ENCODE results near the gene GNAI1. TPM values are rescaled to one million over a fixed set of nuclear protein-coding genes. Genes with fewer than 3 reads are reported as not detected.

The GNAI1 gene
- total RNA-seq, 1 donor from 2014 or later, result 6.4 TPM

GRCh38 chr7:80206763-80207162, 72.1 kb downstream of the GNAI1 start:
- Mint-ChIP-seq H3K27me3 (ENCODE audit: low read depth) (no peaks in the 10 kb centered on the region), H3K9me3 (no peaks in the 10 kb centered on the region), H3K4me3 (ENCODE audit: low read depth) (no peak overlapping the region), H3K27ac (no peak overlapping the region), H3K36me3 (ENCODE audit: low read depth) (peaks cover 4% of the 10 kb centered on the region), H3K4me1 (ENCODE audit: low read depth) (peaks cover 9% of the 10 kb centered on the region)
- DNase-seq (ENCODE audit: low spot score), result no peak
- intact Hi-C loops (cut with micrococcal nuclease), result no loop called here

DNA sequence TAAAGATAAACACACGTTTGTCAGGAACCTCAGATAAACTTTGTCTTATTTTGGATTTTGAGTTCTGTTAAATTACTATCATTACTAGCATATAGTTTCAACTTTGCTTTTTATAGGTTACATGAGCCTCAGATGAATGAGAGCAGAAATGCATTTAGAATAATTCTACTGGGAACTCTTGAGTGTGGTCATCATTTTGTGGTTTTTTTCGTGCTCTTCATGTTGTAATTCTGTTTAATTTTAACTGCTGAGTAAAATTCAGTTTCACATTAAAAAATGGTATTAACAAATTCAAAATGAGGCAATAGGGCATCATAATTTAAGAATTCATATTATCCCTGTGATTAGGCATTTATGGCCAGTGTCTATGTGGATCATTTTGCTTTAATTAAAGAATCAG, 72.9 kb downstream of the GNAI1 start:
- no peak for DNase-seq (ENCODE audit: low spot score)
- Mint-ChIP-seq H3K36me3 (ENCODE audit: low read depth) (peaks cover 5% of the 10 kb centered on the region), H3K4me3 (ENCODE audit: low read depth) (no peak overlapping the region), H3K27ac (no peak overlapping the region), H3K27me3 (ENCODE audit: low read depth) (no peaks in the 10 kb centered on the region), H3K4me1 (ENCODE audit: low read depth) (peaks cover 9% of the 10 kb centered on the region), H3K9me3 (no peaks in the 10 kb centered on the region)
- intact Hi-C loops (cut with micrococcal nuclease), result no loop called here

GRCh38 chr7:80208700-80209099, 74.1 kb downstream of the GNAI1 start:
- no peaks in the 10 kb centered on the region for H3K9me3 Mint-ChIP-seq
- H3K36me3 Mint-ChIP-seq (ENCODE audit: low read depth), result peaks cover 5% of the 10 kb centered on the region
- H3K27me3 Mint-ChIP-seq (ENCODE audit: low read depth), result no peaks in the 10 kb centered on the region
- H3K27ac Mint-ChIP-seq, result no peak overlapping the region
- no peak for DNase-seq (ENCODE audit: low spot score)
- no peak overlapping the region for H3K4me3 Mint-ChIP-seq (ENCODE audit: low read depth)
- intact Hi-C loops (cut with micrococcal nuclease), result no loop called here
- H3K4me1 Mint-ChIP-seq (ENCODE audit: low read depth), result peaks cover 9% of the 10 kb centered on the region

GRCh38 chr7:80210400-80210799, 75.8 kb downstream of the GNAI1 start:
- no peaks in the 10 kb centered on the region for H3K9me3 Mint-ChIP-seq
- no peaks in the 10 kb centered on the region for H3K27me3 Mint-ChIP-seq (ENCODE audit: low read depth)

DNA sequence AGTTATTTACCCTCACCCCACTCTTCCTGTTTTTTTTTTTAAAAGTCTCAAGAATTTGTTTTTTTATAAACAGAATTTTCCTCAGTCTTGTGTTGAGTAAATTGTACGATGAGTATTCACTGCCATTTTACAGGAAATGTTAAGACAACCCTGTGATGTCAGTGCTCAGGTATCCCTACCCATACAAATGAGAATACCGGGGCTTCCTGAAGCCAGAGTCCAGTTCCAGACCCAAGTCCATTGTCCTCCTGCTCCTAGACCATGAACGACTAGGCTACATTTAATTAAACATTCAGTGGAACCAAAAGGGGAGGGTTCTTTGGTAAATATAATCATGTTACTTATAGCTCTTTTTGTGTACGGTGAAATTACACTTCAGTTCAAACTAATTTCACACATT, 79.2 kb downstream of the GNAI1 start:
- peaks cover 2% of the 10 kb centered on the region for H3K4me1 Mint-ChIP-seq (ENCODE audit: low read depth)
- no peaks in the 10 kb centered on the region for H3K27me3 Mint-ChIP-seq (ENCODE audit: low read depth)
- DNase-seq (ENCODE audit: low spot score), result no peak
- no peak overlapping the region for H3K4me3 Mint-ChIP-seq (ENCODE audit: low read depth)
- H3K36me3 Mint-ChIP-seq (ENCODE audit: low read depth), result peaks cover 5% of the 10 kb centered on the region
- H3K9me3 Mint-ChIP-seq, result no peaks in the 10 kb centered on the region
- H3K27ac Mint-ChIP-seq, result no peak overlapping the region
- intact Hi-C loops (cut with micrococcal nuclease), result no loop called here

More at GRCh38 chr7:80210400-80210799, 75.8 kb downstream of the GNAI1 start:
- peaks cover 5% of the 10 kb centered on the region for H3K36me3 Mint-ChIP-seq (ENCODE audit: low read depth)
- intact Hi-C loops (cut with micrococcal nuclease), result no loop called here
- no peak overlapping the region for H3K27ac Mint-ChIP-seq
- H3K4me3 Mint-ChIP-seq (ENCODE audit: low read depth), result no peak overlapping the region
- no peak for DNase-seq (ENCODE audit: low spot score)
- peaks cover 9% of the 10 kb centered on the region for H3K4me1 Mint-ChIP-seq (ENCODE audit: low read depth)

DNA sequence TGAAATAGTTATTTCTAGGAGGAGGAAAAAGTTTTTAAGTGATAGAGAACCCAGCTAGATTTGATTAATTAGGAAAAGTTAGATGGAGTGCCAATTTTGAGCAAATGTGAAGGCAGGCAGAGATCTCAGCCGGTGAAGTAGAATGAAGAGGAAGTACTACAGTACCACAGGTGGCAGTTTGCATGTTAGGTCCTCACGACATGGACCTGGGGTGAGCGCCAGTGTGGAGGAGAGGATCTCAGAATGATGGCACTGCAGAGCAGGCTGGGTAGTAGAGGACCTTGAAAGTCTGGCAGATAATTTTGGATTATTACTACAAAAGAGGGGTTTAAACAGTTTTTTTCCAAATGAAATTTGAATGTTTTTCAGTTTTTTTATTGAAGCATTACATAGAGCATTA, 81.1 kb downstream of the GNAI1 start:
- Mint-ChIP-seq H3K4me3 (ENCODE audit: low read depth) (no peak overlapping the region), H3K4me1 (ENCODE audit: low read depth) (peaks cover 10% of the 10 kb centered on the region), H3K27ac (no peak overlapping the region), H3K9me3 (no peaks in the 10 kb centered on the region), H3K27me3 (ENCODE audit: low read depth) (no peaks in the 10 kb centered on the region), H3K36me3 (ENCODE audit: low read depth) (peaks cover 5% of the 10 kb centered on the region)
- intact Hi-C loops (cut with micrococcal nuclease), result loop anchor here (1.0 kb wide), 1 partner anchor 79 kb away; no protein-coding TSS in a partner anchor
- DNase-seq (ENCODE audit: low spot score), result no peak

DNA sequence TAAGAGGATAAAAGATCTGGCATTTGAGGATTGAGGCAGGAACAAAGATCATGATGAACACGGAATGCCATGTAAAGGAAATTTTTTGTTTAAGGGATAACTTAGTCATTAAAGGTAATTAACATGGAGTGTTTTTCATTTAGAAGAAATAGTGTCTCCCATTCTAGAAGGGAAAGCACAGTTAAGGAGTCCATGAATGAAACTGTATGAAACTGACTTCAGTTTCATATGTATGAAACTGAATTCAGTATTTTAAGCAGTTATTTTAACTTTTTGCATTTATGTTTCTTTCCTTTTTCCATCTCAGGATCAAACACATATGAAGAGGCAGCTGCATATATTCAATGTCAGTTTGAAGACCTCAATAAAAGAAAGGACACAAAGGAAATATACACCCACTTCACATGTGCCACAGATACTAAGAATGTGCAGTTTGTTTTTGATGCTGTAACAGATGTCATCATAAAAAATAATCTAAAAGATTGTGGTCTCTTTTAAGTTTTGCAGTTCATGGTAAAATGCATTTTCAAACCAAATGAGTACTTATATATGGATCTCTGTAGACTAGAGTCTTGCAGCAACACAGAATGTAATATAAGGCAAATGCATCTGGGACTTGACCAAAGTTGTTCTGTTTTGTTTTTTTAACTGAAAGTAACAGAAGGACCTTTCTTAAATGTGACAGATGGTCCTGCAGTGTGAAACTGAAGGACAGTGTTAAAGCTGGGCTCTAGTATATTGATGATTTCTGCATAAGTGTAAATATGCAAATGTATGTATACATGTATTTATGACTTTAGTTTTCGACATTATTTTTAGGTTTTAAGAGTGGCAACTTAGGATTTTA, 82.6 kb downstream of the GNAI1 start:
- Mint-ChIP-seq H3K9me3 (no peaks in the 10 kb centered on the region), H3K27me3 (ENCODE audit: low read depth) (no peaks in the 10 kb centered on the region), H3K27ac (no peak overlapping the region), H3K36me3 (ENCODE audit: low read depth) (no peaks in the 10 kb centered on the region), H3K4me1 (ENCODE audit: low read depth) (peaks cover 10% of the 10 kb centered on the region), H3K4me3 (ENCODE audit: low read depth) (no peak overlapping the region)
- intact Hi-C loops (cut with micrococcal nuclease), result loop anchor here (1.0 kb wide), 3 partner anchors 41 to 81 kb away; no protein-coding TSS in a partner anchor
- DNase-seq (ENCODE audit: low spot score), result no peak

DNA sequence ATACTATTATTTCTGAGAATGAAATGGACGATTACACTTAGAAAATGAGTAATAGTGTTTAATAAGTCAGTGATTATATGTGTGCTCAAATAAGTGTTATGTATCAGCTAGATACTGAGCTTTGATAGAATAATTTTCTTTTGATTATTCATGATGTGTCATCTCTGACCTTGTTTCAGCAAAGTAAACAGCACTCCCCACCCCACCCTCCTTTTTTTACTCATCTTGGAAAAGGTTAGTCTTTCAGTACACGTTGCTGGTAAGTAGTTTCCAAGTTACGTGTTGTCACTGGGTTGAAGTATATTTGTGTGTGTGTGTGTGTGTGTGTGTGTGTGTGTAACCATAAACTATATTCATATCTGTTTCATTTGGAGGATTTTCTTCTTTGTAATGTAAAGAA, 84.1 kb downstream of the GNAI1 start:
- Mint-ChIP-seq H3K4me3 (ENCODE audit: low read depth) (no peak overlapping the region), H3K9me3 (no peaks in the 10 kb centered on the region), H3K27ac (no peak overlapping the region), H3K36me3 (ENCODE audit: low read depth) (no peaks in the 10 kb centered on the region), H3K27me3 (ENCODE audit: low read depth) (no peaks in the 10 kb centered on the region), H3K4me1 (ENCODE audit: low read depth) (peaks cover 10% of the 10 kb centered on the region)
- intact Hi-C loops (cut with micrococcal nuclease), result no loop called here
- DNase-seq (ENCODE audit: low spot score), result no peak

- Mint-ChIP-seq H3K27me3 (ENCODE audit: low read depth) (no peaks in the 10 kb centered on the region), H3K4me3 (ENCODE audit: low read depth) (no peak overlapping the region), H3K27ac (no peak overlapping the region), H3K9me3 (no peaks in the 10 kb centered on the region), H3K4me1 (ENCODE audit: low read depth) (peaks cover 10% of the 10 kb centered on the region), H3K36me3 (ENCODE audit: low read depth) (no peaks in the 10 kb centered on the region)
- DNase-seq (ENCODE audit: low spot score), result no peak
- intact Hi-C loops (cut with micrococcal nuclease), result no loop called here
Observed at GRCh38 chr7:80220022-80220634, 85.5 kb downstream of the GNAI1 start.

DNA sequence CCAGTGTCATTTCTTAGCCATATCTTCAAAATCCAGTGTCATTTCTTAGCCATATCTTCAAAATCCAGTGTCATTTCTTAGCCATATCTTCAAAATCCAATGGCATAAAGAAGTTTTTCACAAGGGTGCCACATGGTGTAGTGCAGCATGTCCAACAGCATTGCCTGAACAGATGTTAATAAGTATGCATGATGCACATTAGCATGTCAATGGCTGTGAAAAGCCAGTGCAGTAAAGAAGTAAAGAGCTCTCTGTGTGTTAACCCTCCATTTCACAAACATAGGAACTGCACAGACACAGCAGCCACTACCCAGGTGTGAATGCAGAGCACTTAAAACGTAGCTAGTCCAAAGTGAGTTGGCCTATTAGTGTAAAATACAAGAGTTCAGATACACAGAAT, 89.8 kb downstream of the GNAI1 start:
- intact Hi-C loops (cut with micrococcal nuclease), result no loop called here
- Mint-ChIP-seq H3K36me3 (ENCODE audit: low read depth) (no peaks in the 10 kb centered on the region), H3K4me1 (ENCODE audit: low read depth) (peaks cover 5% of the 10 kb centered on the region), H3K9me3 (no peaks in the 10 kb centered on the region), H3K4me3 (ENCODE audit: low read depth) (no peak overlapping the region), H3K27me3 (ENCODE audit: low read depth) (no peaks in the 10 kb centered on the region), H3K27ac (no peak overlapping the region)
- DNase-seq (ENCODE audit: low spot score), result no peak

DNA sequence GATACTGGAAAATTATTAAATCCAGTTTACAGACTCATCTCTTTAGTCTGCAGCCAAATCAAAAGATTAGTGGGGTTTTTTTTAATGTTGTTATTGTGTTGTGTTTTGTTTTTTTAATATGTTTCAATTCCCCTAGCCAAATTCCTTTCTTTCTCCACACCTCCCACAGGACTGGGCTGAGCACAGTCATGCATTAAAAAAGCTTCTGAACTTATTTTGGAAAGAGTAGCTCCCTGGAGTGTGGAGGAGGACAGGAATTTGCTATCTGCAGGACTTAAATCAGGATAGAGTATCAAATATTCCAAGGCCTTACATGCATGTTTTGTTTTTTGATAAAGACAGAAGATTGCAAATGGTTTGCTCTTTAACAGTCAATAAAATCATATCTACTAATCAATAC, 90.7 kb downstream of the GNAI1 start:
- H3K4me3 Mint-ChIP-seq (ENCODE audit: low read depth), result no peak overlapping the region
- intact Hi-C loops (cut with micrococcal nuclease), result no loop called here
- DNase-seq (ENCODE audit: low spot score), result no peak
- H3K27ac Mint-ChIP-seq, result no peak overlapping the region
- H3K36me3 Mint-ChIP-seq (ENCODE audit: low read depth), result no peaks in the 10 kb centered on the region
- H3K4me1 Mint-ChIP-seq (ENCODE audit: low read depth), result no peaks in the 10 kb centered on the region
- no peaks in the 10 kb centered on the region for H3K9me3 Mint-ChIP-seq
- H3K27me3 Mint-ChIP-seq (ENCODE audit: low read depth), result no peaks in the 10 kb centered on the region

- intact Hi-C loops (cut with micrococcal nuclease), result no loop called here
- Mint-ChIP-seq H3K4me1 (ENCODE audit: low read depth) (no peaks in the 10 kb centered on the region), H3K36me3 (ENCODE audit: low read depth) (no peaks in the 10 kb centered on the region), H3K4me3 (ENCODE audit: low read depth) (no peak overlapping the region), H3K9me3 (no peaks in the 10 kb centered on the region), H3K27ac (no peak overlapping the region), H3K27me3 (ENCODE audit: low read depth) (no peaks in the 10 kb centered on the region)
- DNase-seq (ENCODE audit: low spot score), result no peak
Observed at GRCh38 chr7:80226629-80227028, 92.0 kb downstream of the GNAI1 start.

DNA sequence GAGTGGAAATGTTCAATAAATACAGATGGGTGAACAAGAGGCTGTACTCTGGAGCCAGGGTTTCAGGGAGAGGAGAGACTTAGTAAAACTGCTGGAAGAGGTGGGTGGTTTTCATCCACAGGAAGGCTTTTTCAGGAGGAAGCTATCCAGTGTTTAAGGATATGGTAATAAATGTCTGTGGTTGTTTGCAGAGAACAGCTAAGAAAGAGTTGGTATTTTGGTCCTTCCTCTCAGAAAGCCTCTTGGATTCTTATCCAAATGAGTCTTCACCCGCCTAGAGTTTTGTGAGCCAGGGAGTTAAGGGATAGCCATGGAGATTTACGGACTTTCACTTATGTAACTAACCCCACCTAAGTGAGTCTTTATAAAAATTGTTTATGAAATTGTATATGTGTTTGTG, 95.7 kb downstream of the GNAI1 start:
- no peaks in the 10 kb centered on the region for H3K9me3 Mint-ChIP-seq
- intact Hi-C loops (cut with micrococcal nuclease), result no loop called here
- H3K4me3 Mint-ChIP-seq (ENCODE audit: low read depth), result no peak overlapping the region
- no peaks in the 10 kb centered on the region for H3K4me1 Mint-ChIP-seq (ENCODE audit: low read depth)
- no peak for DNase-seq (ENCODE audit: low spot score)
- H3K36me3 Mint-ChIP-seq (ENCODE audit: low read depth), result no peaks in the 10 kb centered on the region
- no peaks in the 10 kb centered on the region for H3K27me3 Mint-ChIP-seq (ENCODE audit: low read depth)
- H3K27ac Mint-ChIP-seq, result no peak overlapping the region

All from activated T-helper 2 cell treated with anti-CD3 and anti-CD28 coated beads, Interferon-gamma antibody, Interleukin-2, Interleukin-4, amounts not matched to agents 10 μg/mL and 5 μg/mL and 100 μg/mL, durations not matched to agents 14 hours and 24 hours and 36 hours (primary cell).